Duodenal mucosa (tissue), 2 donors: Measurements from ENCODE around the gene SDK1.
"Not testable (repeated sequence)": the region's sequence is repeated elsewhere in the genome, so short reads cannot be mapped to it uniquely, and the experiment has no call there.

Source experiments
- H3K27ac ChIP-seq: one replicate; pipeline ENCODE4 v1.7.0; 2013; ENCODE audit warnings: low read depth, low read length
- H3K27me3 ChIP-seq, 2 donors: one replicate each; pipeline ENCODE4 v1.7.0; 2013; ENCODE audit warnings: low read length in 2 of 2, control low read depth in 1 of 2; ENCODE audit not compliant: insufficient read depth in 2 of 2, control insufficient read depth in 1 of 2
- H3K36me3 ChIP-seq, 2 donors: one replicate each; pipeline ENCODE4 v1.7.0; 2013; ENCODE audit warnings: low read length in 2 of 2, control low read depth in 1 of 2; ENCODE audit not compliant: insufficient read depth in 2 of 2, control insufficient read depth in 1 of 2
- H3K4me1 ChIP-seq, 2 donors: one replicate each; pipeline ENCODE4 v1.7.0; 2013; ENCODE audit warnings: low read length in 2 of 2, control low read depth in 1 of 2; ENCODE audit not compliant: insufficient read depth in 2 of 2, control insufficient read depth in 1 of 2
- H3K4me3 ChIP-seq, 2 donors: one replicate each; pipeline ENCODE4 v1.7.0; 2013; ENCODE audit warnings: low read length in 2 of 2, low read depth in 1 of 2
- H3K9ac ChIP-seq, 2 donors: one replicate each; pipeline ENCODE4 v1.7.0; 2013; ENCODE audit warnings: low read length in 2 of 2, low read depth in 1 of 2
- H3K9me3 ChIP-seq, 2 donors: one replicate each; pipeline ENCODE4 v1.7.0; 2013; ENCODE audit warnings: low read length in 2 of 2, control low read depth in 1 of 2; ENCODE audit not compliant: control insufficient read depth in 1 of 2

The SDK1 gene

DNA sequence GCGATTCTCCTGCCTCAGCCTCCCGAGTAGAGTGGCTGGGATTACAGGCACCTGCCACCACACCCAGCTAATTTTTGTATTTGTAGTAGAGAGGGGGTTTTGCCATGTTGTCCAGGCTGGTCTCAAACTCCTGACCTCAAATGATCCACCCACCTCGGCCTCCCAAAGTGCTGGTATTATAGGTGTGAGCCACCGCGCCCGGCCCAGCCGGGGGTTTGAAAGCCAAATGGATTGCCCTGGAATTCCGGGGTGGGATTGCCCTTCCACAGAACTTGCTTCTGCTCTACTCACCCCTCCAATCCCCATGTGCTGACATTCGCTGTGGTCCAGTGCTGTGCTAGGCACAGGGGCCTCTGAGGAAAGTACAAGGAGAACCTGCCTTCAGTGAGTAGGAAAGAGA is 793.1 kb downstream of the SDK1 start:
- not testable (repeated sequence) for H3K4me1 ChIP-seq, H3K36me3 ChIP-seq, H3K4me3 ChIP-seq, H3K9me3 ChIP-seq, H3K27me3 ChIP-seq, H3K9ac ChIP-seq, H3K27ac ChIP-seq

GRCh38 chr7:4097001-4097609 is 796.1 kb downstream of the SDK1 start:
- Histone ChIP-seq H3K36me3 (no peaks in the 10 kb centered on the region), H3K9me3 (no peaks in the 10 kb centered on the region), H3K9ac (no peak overlapping the region)

GRCh38 chr7:4098169-4098568 is 797.1 kb downstream of the SDK1 start:
- H3K4me1 ChIP-seq, result no peaks in the 10 kb centered on the region
- no peak overlapping the region for H3K27ac ChIP-seq
- no peaks in the 10 kb centered on the region for H3K36me3 ChIP-seq
- H3K9me3 ChIP-seq, result no peaks in the 10 kb centered on the region
- H3K27me3 ChIP-seq, result no peaks in the 10 kb centered on the region
- no peak overlapping the region for H3K9ac ChIP-seq
- H3K4me3 ChIP-seq, result no peak overlapping the region

More at GRCh38 chr7:4097001-4097609, 796.1 kb downstream of the SDK1 start:
- H3K27ac ChIP-seq, result no peak overlapping the region
- no peak overlapping the region for H3K4me3 ChIP-seq
- no peaks in the 10 kb centered on the region for H3K4me1 ChIP-seq
- H3K27me3 ChIP-seq, result no peaks in the 10 kb centered on the region

DNA sequence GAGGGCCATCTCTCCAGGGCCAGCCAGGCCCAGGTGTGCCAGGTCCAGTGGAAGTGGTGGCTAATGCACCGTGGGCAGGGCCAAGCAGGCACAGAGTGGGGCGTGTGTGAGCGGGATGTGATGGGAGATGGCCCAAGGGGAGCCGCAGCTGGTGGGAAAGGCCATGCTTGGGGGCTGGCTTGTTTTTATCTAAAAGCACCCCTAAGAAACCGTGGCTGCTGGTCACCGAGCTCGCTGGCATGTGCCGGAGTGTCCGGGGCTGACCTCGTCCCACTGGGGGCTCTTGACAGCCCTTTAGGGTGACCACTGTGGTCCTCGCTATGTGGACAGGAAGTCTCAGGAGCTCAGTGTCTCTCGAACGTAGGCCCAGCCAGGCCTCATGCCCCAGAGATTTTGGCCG is 798.6 kb downstream of the SDK1 start:
- Histone ChIP-seq H3K9me3 (no peaks in the 10 kb centered on the region), H3K4me3 (no peak overlapping the region), H3K27me3 (no peaks in the 10 kb centered on the region), H3K36me3 (no peaks in the 10 kb centered on the region), H3K9ac (no peak overlapping the region), H3K4me1 (no peaks in the 10 kb centered on the region), H3K27ac (no peak overlapping the region)

GRCh38 chr7:4100148-4100547 is 799.1 kb downstream of the SDK1 start:
- no peak overlapping the region for H3K9ac ChIP-seq
- H3K9me3 ChIP-seq, result no peaks in the 10 kb centered on the region
- no peak overlapping the region for H3K27ac ChIP-seq
- H3K4me1 ChIP-seq, result no peaks in the 10 kb centered on the region
- H3K27me3 ChIP-seq, result no peaks in the 10 kb centered on the region
- H3K36me3 ChIP-seq, result no peaks in the 10 kb centered on the region
- H3K4me3 ChIP-seq, result no peak overlapping the region

DNA sequence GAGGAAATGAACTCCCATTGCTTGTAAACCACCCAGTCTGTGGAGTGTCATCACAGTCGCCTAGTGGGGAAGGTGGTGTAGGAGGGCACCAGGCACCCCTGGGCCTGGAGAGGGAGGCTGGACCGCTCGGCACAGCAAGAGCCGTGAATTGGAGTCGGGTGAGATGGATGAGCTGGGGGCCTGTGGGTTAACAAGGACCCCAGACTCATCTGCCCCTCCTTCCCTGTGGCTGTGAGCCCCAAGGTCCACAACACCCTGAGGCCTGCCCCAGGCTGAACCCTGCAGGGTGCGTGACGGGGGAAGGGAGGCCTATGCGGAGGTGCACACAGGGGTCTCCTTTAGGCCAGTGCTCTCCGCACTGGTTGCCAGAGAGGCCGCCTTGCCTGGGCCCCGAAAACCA is 799.6 kb downstream of the SDK1 start:
- Histone ChIP-seq H3K9ac (no peak overlapping the region), H3K36me3 (no peaks in the 10 kb centered on the region), H3K27ac (no peak overlapping the region), H3K4me1 (no peaks in the 10 kb centered on the region), H3K27me3 (no peaks in the 10 kb centered on the region), H3K9me3 (no peaks in the 10 kb centered on the region), H3K4me3 (no peak overlapping the region)

DNA sequence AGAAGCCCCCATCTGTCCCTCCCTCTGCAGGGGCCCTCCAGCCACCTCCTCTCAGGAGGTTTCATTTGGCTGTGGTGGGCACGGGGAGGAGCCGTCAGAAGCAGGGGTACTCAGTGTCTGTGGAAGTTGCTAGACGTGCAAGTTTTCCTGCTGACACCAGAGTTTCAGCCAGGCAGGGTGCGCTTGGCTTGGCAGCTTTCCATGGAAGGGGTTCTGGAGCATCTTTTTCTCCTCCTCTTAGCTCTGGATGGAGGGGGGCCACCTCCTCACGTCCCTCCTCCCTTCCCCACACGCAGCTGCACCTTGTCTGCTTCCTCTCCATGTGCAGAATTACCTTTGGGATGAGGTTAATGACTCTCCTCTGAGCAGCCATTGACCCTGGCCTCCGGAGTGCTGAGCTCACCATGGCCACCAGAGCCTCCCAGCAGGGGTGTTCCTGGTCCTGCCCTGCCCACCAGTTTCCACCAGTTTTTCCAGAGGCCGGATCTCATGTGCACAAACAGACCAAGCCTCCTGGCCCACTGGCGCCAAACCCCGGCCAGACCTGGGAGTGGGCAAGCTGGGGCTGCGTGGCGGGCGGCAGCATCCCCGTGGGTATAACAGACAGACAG is 801.3 kb downstream of the SDK1 start:
- Histone ChIP-seq H3K9me3 (no peaks in the 10 kb centered on the region), H3K27me3 (no peaks in the 10 kb centered on the region), H3K36me3 (no peaks in the 10 kb centered on the region), H3K27ac (no peak overlapping the region), H3K4me1 (no peaks in the 10 kb centered on the region), H3K9ac (no peak overlapping the region), H3K4me3 (no peak overlapping the region)

GRCh38 chr7:4103352-4104091 is 802.5 kb downstream of the SDK1 start:
- H3K4me3 ChIP-seq, result no peak overlapping the region
- no peaks in the 10 kb centered on the region for H3K9me3 ChIP-seq
- H3K27me3 ChIP-seq, result no peaks in the 10 kb centered on the region
- H3K36me3 ChIP-seq, result no peaks in the 10 kb centered on the region
- no peak overlapping the region for H3K27ac ChIP-seq
- H3K4me1 ChIP-seq, result no peaks in the 10 kb centered on the region
- H3K9ac ChIP-seq, result no peak overlapping the region

GRCh38 chr7:4107839-4108238 is 806.8 kb downstream of the SDK1 start:
- Histone ChIP-seq H3K4me1 (no peaks in the 10 kb centered on the region), H3K4me3 (no peak overlapping the region), H3K27me3 (no peaks in the 10 kb centered on the region), H3K9ac (no peak overlapping the region), H3K27ac (no peak overlapping the region), H3K9me3 (no peaks in the 10 kb centered on the region), H3K36me3 (no peaks in the 10 kb centered on the region)

DNA sequence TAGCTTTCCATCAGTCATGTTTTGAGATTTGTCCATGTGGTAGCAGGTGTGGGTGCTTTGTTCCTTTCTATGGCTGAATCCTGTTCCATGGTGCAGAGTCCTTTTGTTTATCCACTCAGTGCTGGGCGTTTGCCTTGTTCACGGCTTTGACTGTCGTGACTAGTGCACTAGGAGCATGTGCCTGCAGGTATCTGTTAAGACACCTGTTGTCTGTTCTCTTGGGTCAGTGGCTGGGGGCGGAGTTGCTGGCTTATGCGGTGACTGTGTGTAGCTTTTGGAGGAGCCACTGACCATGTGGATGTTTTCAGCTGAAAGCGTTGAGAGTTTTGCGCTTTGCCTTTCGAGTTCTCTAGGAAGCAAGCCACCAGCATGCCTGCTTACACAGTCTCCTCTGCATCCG is 807.9 kb downstream of the SDK1 start:
- Histone ChIP-seq H3K4me3 (no peak overlapping the region), H3K27ac (no peak overlapping the region), H3K27me3 (no peaks in the 10 kb centered on the region), H3K9me3 (no peaks in the 10 kb centered on the region), H3K4me1 (no peaks in the 10 kb centered on the region), H3K36me3 (no peaks in the 10 kb centered on the region), H3K9ac (no peak overlapping the region)
